ENCODE measurements around the gene SALL2. TPM values are rescaled to one million over a fixed set of nuclear protein-coding genes. Genes with fewer than 3 reads are reported as not detected.

SALL2 gene
- total and polyA plus RNA-seq, 4 experiments from 2014 or later: 0.42 to 6.6 (median 4.6) TPM

DNA sequence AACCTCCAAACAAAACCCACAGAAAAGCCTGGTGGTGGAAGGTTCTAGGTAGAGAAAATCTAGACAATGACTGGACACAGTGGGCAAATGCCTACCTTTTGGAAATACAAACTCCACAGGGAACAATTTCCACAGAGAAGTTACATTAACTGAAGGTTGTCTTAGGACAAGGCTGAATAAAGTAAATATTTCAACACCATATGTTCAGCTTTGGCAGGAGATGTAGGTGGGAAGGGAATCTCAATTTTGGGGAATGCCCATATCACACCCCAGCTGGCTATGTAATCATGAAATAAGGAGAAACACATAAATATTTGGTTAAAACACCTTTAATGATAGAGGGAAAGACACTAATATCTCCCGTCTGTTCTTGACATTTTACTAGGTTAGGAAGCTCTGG, 5.4 kb downstream of the SALL2 start:
- POLR2A ChIA-PET (ENCODE audit: partially characterized antibody): no interaction called here
- H3K36me3 Mint-ChIP-seq: no peaks in the 10 kb centered on the region
- H3K4me1 Mint-ChIP-seq: peaks cover 3 to 10% (median 5%) of the 10 kb centered on the region in 4 donors
- H3K27me3 ChIP-seq (ENCODE audit: insufficient read depth, low read length): no peaks in the 10 kb centered on the region
- H3K36me3 ChIP-seq (ENCODE audit: insufficient read depth, low read length): no peaks in the 10 kb centered on the region
- CTCF ChIA-PET (ENCODE audit: partially characterized antibody): interaction anchor here (1.9 kb wide), 1 partner anchor 22 kb away, joined by 6 read pairs; no protein-coding TSS in a partner anchor
- H3K27ac ChIP-seq (ENCODE audit: low read depth, low read length): no peak overlapping the region
- H3K4me3 ChIP-seq (ENCODE audit: low read length in 2 of 2): no peak overlapping the region
- H3K27me3 Mint-ChIP-seq: no peaks in the 10 kb centered on the region
- no peaks in the 10 kb centered on the region for H3K9me3 Mint-ChIP-seq
- intact Hi-C loops (cut with micrococcal nuclease): no loop called here
- H3K4me3 Mint-ChIP-seq: no peak overlapping the region
- no peaks in the 10 kb centered on the region for H3K9me3 ChIP-seq (ENCODE audit: control insufficient read depth in 1 of 2, low read length in 2 of 2)
- peak overlapping the region in 1 of 7 donors; percentile 4 for H3K27ac Mint-ChIP-seq
- DNase-seq: no peak
- H3K4me1 ChIP-seq (ENCODE audit: insufficient read depth, low read length): peaks cover 4% of the 10 kb centered on the region

DNA sequence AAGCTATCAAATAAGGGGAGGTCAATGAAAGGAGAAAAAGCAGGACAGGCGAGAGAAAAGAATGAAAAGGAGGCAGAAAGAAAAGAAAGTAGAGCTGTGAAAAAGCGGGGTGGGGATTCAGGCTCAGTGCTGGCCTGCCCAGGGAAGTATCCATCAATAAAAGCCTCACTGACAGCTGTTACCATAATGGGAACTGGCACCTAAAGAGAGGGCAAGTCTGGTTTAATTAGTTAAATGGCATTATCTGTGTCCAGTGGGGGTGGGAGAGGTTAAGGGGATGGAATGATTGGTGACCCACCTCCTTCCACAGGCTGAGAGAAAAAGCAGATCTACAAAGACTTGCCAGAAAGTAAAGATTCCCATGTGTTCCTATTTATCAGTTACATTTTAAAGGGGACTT, 7.4 kb downstream of the SALL2 start:
- CTCF ChIA-PET (ENCODE audit: partially characterized antibody): no interaction called here
- H3K27ac ChIP-seq (ENCODE audit: low read depth, low read length): no peak overlapping the region
- no peaks in the 10 kb centered on the region for H3K9me3 Mint-ChIP-seq
- no peaks in the 10 kb centered on the region for H3K36me3 Mint-ChIP-seq
- H3K27ac Mint-ChIP-seq: no peak overlapping the region
- intact Hi-C loops (cut with micrococcal nuclease): no loop called here
- POLR2A ChIA-PET (ENCODE audit: partially characterized antibody): no interaction called here
- H3K27me3 ChIP-seq (ENCODE audit: insufficient read depth, low read length): no peaks in the 10 kb centered on the region
- H3K27me3 Mint-ChIP-seq: no peaks in the 10 kb centered on the region
- H3K36me3 ChIP-seq (ENCODE audit: insufficient read depth, low read length): no peaks in the 10 kb centered on the region
- H3K4me3 Mint-ChIP-seq: no peak overlapping the region
- H3K4me1 ChIP-seq (ENCODE audit: insufficient read depth, low read length): no peaks in the 10 kb centered on the region
- no peaks in the 10 kb centered on the region for H3K4me1 Mint-ChIP-seq
- no peak for DNase-seq
- H3K4me3 ChIP-seq (ENCODE audit: low read length in 2 of 2): no peak overlapping the region
- no peaks in the 10 kb centered on the region for H3K9me3 ChIP-seq (ENCODE audit: control insufficient read depth in 1 of 2, low read length in 2 of 2)

DNA sequence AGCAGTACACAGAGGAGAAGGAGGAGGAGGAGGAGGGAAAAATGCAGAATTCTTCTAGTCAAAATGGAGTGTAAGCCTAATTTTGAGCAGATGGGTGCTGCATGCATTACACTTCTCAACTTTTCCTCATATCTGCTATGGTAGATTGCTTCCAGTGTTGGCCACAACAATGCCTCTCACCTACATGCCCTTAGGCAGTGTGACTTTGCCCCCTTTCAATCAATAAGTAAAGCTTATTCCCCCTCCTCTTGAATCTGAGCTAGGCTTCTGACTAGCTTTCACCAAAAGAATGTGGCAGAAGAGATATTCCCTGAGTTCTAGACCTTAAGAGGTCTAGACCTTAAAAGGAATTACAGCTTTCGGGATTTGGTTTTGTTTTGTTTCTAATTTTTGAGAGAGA, 11.8 kb downstream of the SALL2 start:
- H3K9me3 ChIP-seq (ENCODE audit: control insufficient read depth in 1 of 2, low read length in 2 of 2): no peaks in the 10 kb centered on the region
- H3K27me3 Mint-ChIP-seq: no peaks in the 10 kb centered on the region
- H3K4me1 ChIP-seq (ENCODE audit: insufficient read depth, low read length): peaks cover 21% of the 10 kb centered on the region
- ChIA-PET CTCF (ENCODE audit: partially characterized antibody) (interaction anchor here (8.8 kb wide), 1 partner anchor 16 kb away, joined by 79 read pairs; no protein-coding TSS in a partner anchor), POLR2A (ENCODE audit: partially characterized antibody) (interaction anchor here (0.7 kb wide), 1 partner anchor 270 kb away, joined by 3 read pairs; no protein-coding TSS in a partner anchor)
- H3K4me1 Mint-ChIP-seq: peaks cover 15 to 27% (median 20%) of the 10 kb centered on the region in 4 donors
- H3K27ac ChIP-seq (ENCODE audit: low read depth, low read length): no peak overlapping the region
- peaks cover 4 to 14% of the 10 kb centered on the region in 2 donors for H3K36me3 Mint-ChIP-seq
- H3K27me3 ChIP-seq (ENCODE audit: insufficient read depth, low read length): no peaks in the 10 kb centered on the region
- no peaks in the 10 kb centered on the region for H3K36me3 ChIP-seq (ENCODE audit: insufficient read depth, low read length)
- peaks cover 0 to 2% (median 0%) of the 10 kb centered on the region in 8 donors for H3K9me3 Mint-ChIP-seq
- H3K4me3 ChIP-seq (ENCODE audit: low read length in 2 of 2): no peak overlapping the region
- intact Hi-C loops (cut with micrococcal nuclease): no loop called here
- no peak for DNase-seq
- no peak overlapping the region for H3K27ac Mint-ChIP-seq
- no peak overlapping the region for H3K4me3 Mint-ChIP-seq

DNA sequence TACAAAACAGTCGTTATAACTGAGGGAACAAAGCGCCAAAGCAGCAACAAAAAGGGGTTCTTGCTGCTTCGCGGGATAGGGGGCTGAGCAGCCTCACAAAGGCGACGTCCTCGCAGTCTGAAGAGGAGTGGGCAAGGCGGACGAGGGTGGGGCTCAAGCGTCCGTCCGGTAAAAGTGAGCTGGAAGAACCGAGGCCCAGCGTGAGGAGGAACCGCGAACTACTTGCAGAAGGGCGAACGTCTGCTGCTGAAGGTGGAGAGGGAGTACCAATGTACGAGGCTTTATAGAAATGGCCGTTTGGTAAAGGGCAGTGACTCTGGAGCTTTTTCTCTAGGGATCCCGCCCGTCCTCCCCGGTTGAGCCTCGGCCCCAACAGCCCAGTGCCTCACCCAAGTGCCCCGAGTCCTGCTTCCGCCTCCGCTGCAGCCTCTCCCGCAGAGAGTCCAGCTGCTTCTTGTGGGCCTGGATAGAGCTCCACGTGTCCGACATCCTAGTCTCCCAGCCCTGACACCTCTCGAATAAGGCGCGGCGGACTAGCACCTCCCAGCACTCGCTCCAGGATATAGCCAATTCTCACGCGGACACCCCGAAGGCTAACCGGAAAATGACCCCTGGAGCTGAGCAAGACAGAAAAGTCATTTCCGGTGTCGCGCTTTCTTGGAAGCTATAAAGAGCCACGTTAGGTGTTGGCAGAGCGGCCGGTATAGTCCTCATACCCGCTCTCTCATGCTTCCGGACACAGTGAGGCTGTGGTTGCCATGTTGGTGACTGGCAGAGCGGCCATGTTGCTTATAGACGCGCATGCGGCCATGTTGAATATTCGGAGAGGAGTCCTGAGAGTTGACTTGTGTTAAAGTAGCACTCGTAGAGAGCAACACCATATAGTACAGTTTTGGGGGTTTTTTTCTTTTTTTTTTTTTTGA, 15.2 kb downstream of the SALL2 start, which contains the start of gene METTL3:
Gene METTL3 (minus strand): TSS at position 606 of the 923 bp plus-strand sequence. CDS start 117 bp downstream, at position 489.
- ChIA-PET POLR2A (ENCODE audit: partially characterized antibody) (interaction anchor here (0.7 to 4.9 kb wide), 20 partner anchors 9 to 1792 kb away, joined by 3 to 55 read pairs (median 4); partner anchors contain the start of genes CHD8, PARP2, PPP1R3E and RAB2B), CTCF (ENCODE audit: partially characterized antibody) (interaction anchor here (0.6 to 8.8 kb wide), 10 partner anchors 12 to 409 kb away, joined by 3 to 79 read pairs (median 4); partner anchors contain the start of genes CHD8, RAB2B, SALL2 and TOX4)
- peaks cover 0 to 2% (median 0%) of the 10 kb centered on the region in 8 donors for H3K9me3 Mint-ChIP-seq
- H3K4me3 Mint-ChIP-seq: peak within 1 kb of the TSS; percentile 97 to 100 (median 98)
- peak within 1 kb of the TSS; percentile 94 to 100 (median 99) for H3K27ac Mint-ChIP-seq
- intact Hi-C loops (cut with micrococcal nuclease): loop anchor here (1.0 to 2.0 kb wide), 9 partner anchors 15 to 1256 kb away; partner anchors contain the start of genes CHD8, DAD1, HNRNPC and OXA1L
- DNase-seq: peak; percentile 91 to 97 (median 92)
- peaks cover 27 to 51% (median 37%) of the 10 kb centered on the region in 4 donors for H3K4me1 Mint-ChIP-seq
- H3K27me3 Mint-ChIP-seq: no peaks in the 10 kb centered on the region
- Histone ChIP-seq H3K9me3 (ENCODE audit: control insufficient read depth in 1 of 2, low read length in 2 of 2) (no peaks in the 10 kb centered on the region), H3K4me3 (ENCODE audit: low read length in 2 of 2) (peak within 1 kb of the TSS; percentile 93 to 100), H3K36me3 (ENCODE audit: insufficient read depth, low read length) (no peaks in the 10 kb centered on the region), H3K4me1 (ENCODE audit: insufficient read depth, low read length) (peaks cover 38% of the 10 kb centered on the region), H3K27me3 (ENCODE audit: insufficient read depth, low read length) (no peaks in the 10 kb centered on the region), H3K27ac (ENCODE audit: low read depth, low read length) (peak within 1 kb of the TSS; percentile 88)
- H3K36me3 Mint-ChIP-seq: peaks cover 4 to 24% of the 10 kb centered on the region in 2 donors

DNA sequence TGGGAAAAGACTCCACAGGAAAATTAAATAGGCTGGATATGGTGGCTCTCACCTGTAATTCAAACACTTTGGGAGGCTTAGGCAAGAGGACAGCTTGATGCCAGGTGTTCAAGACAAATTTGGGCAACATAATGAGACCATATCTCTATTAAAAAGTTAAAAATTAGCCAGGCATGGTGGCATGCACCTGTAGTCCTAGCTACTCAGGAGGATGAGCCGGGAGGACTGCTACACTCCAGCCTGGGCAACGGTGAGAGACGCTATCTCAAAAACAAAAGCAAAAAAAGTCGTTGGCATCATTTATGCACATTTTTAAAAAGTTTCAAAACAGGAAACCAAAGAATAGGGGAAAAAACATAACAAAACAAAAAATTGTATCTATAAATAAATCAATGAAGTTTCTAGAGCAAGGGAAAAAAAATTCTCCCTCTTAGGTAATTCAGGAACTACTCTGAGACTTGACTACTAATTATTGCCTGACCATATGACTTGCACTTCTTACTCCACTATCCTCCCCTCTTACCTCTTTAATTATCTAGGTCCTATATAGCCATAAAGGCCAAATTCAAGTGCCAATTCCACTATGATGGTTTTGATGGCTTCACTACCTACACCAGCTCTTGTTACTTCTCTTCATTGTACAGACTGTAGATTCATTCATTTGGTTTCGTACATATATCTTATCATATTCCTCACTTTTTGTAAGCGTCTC, 16.6 kb downstream of the SALL2 start:
- Histone ChIP-seq H3K27ac (ENCODE audit: low read depth, low read length) (peak overlapping the region; percentile 88), H3K4me3 (ENCODE audit: low read length in 2 of 2) (peak overlapping the region; percentile 93 to 100), H3K27me3 (ENCODE audit: insufficient read depth, low read length) (no peaks in the 10 kb centered on the region), H3K36me3 (ENCODE audit: insufficient read depth, low read length) (no peaks in the 10 kb centered on the region), H3K9me3 (ENCODE audit: control insufficient read depth in 1 of 2, low read length in 2 of 2) (no peaks in the 10 kb centered on the region), H3K4me1 (ENCODE audit: insufficient read depth, low read length) (peaks cover 48% of the 10 kb centered on the region)
- peaks cover 4 to 27% of the 10 kb centered on the region in 2 donors for H3K36me3 Mint-ChIP-seq
- intact Hi-C loops (cut with micrococcal nuclease): loop anchor here (2.0 kb wide), 1 partner anchor 1257 kb away; the partner anchor contains the start of gene OXA1L
- peak overlapping the region; percentile 97 to 100 (median 98) for H3K4me3 Mint-ChIP-seq
- ChIA-PET CTCF (ENCODE audit: partially characterized antibody) (interaction anchor here (8.8 kb wide), 1 partner anchor 11 kb away, joined by 79 read pairs; no protein-coding TSS in a partner anchor), POLR2A (ENCODE audit: partially characterized antibody) (interaction anchor here (2.5 to 4.9 kb wide), 3 partner anchors 11 to 33 kb away, joined by 20 to 55 read pairs (median 49); partner anchors contain the start of genes RAB2B, SALL2 and TOX4)
- no peaks in the 10 kb centered on the region for H3K27me3 Mint-ChIP-seq
- no peak for DNase-seq
- H3K4me1 Mint-ChIP-seq: peaks cover 32 to 62% (median 46%) of the 10 kb centered on the region in 4 donors
- peaks cover 0 to 2% (median 0%) of the 10 kb centered on the region in 8 donors for H3K9me3 Mint-ChIP-seq
- H3K27ac Mint-ChIP-seq: peak overlapping the region; percentile 23 to 100 (median 99)

DNA sequence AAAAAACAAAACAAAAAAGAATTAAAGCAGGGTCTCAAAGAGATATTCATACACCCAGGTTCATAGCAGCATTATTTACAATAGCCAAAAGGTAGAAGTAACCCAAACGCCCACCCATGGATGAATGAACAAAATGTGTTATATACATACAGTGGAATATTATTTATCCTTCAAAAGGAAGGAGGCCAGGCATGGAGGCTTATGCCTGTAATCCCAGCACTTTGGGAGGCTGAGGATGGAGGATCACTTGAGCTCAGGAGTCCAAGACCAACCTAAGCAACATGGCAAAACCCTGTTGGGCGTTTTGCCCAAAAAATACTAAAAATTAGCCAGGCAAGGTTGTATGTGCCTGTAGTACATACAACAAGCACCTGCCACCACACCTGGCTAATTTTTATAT, 19.6 kb downstream of the SALL2 start:
- H3K36me3 ChIP-seq (ENCODE audit: insufficient read depth, low read length): peaks cover 21% of the 10 kb centered on the region
- Mint-ChIP-seq H3K9me3 (peaks cover 0 to 2% (median 0%) of the 10 kb centered on the region in 8 donors), H3K4me1 (peaks cover 29 to 68% (median 49%) of the 10 kb centered on the region in 4 donors), H3K36me3 (peaks cover 13 to 51% of the 10 kb centered on the region in 2 donors), H3K4me3 (no peak overlapping the region), H3K27ac (peak overlapping the region in 1 of 7 donors; percentile 83), H3K27me3 (no peaks in the 10 kb centered on the region)
- DNase-seq: no peak
- intact Hi-C loops (cut with micrococcal nuclease): no loop called here
- no peak overlapping the region for H3K4me3 ChIP-seq (ENCODE audit: low read length in 2 of 2)
- H3K27ac ChIP-seq (ENCODE audit: low read depth, low read length): no peak overlapping the region
- ChIA-PET POLR2A (ENCODE audit: partially characterized antibody) (no interaction called here), CTCF (ENCODE audit: partially characterized antibody) (interaction anchor here (8.8 kb wide), 1 partner anchor 8 kb away, joined by 79 read pairs; no protein-coding TSS in a partner anchor)
- no peaks in the 10 kb centered on the region for H3K9me3 ChIP-seq (ENCODE audit: control insufficient read depth in 1 of 2, low read length in 2 of 2)
- H3K4me1 ChIP-seq (ENCODE audit: insufficient read depth, low read length): peaks cover 42% of the 10 kb centered on the region
- no peaks in the 10 kb centered on the region for H3K27me3 ChIP-seq (ENCODE audit: insufficient read depth, low read length)
